ENCODE results near the gene CYRIA.

Gene CYRIA

DNA sequence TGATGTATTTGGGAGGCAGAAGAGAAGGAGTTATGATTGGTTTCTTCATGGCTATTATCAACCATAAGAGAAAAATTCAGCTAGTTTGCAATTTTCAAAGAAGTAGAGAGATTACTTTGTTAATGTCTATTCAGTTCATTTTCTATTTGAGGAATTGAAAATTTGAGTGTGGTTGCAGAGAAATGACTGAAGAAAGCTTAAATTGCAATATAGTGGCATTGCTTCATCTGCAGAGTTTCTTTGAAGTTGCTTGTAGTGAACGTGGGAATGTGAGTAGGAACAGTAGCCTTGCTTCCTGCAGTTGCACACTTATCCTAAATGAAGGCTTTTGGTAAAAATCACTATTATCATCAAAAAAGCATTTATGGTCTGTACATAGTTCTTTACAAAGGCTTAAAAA, 14.7 kb upstream of the CYRIA start:
- Histone ChIP-seq H3K27ac (ENCODE audit: low read length) (no peak overlapping the region), H3K36me3 (replicated peaks; ENCODE audit: low read depth, low read length) (peaks cover 4% of the 10 kb centered on the region), H4K20me1 (ENCODE audit: insufficient read depth, low read length) (no peaks in the 10 kb centered on the region), H3K27me3 (ENCODE audit: low read depth, low read length) (no peaks in the 10 kb centered on the region), H3K9ac (ENCODE audit: low read length) (no peak overlapping the region), H3K4me1 (ENCODE audit: low read length) (peaks cover 47% of the 10 kb centered on the region), H2AFZ (ENCODE audit: low read depth, low read length) (no peak overlapping the region), H3K4me2 (ENCODE audit: low read length) (peak overlapping the region; percentile 49), H3K79me2 (ENCODE audit: low read length) (no peaks in the 10 kb centered on the region), H3K9me3 (ENCODE audit: insufficient read depth, low read length) (peaks cover 8% of the 10 kb centered on the region; the same call in 1 of the 2 replicates), H3K4me3 (ENCODE audit: low read length) (no peak overlapping the region)
- TF ChIP-seq EZH2phosphoT487 (IDR thresholded peaks at IDR 0.05; ENCODE audit: low read depth) = no peak
- TF ChIP-seq, protein P1, sequence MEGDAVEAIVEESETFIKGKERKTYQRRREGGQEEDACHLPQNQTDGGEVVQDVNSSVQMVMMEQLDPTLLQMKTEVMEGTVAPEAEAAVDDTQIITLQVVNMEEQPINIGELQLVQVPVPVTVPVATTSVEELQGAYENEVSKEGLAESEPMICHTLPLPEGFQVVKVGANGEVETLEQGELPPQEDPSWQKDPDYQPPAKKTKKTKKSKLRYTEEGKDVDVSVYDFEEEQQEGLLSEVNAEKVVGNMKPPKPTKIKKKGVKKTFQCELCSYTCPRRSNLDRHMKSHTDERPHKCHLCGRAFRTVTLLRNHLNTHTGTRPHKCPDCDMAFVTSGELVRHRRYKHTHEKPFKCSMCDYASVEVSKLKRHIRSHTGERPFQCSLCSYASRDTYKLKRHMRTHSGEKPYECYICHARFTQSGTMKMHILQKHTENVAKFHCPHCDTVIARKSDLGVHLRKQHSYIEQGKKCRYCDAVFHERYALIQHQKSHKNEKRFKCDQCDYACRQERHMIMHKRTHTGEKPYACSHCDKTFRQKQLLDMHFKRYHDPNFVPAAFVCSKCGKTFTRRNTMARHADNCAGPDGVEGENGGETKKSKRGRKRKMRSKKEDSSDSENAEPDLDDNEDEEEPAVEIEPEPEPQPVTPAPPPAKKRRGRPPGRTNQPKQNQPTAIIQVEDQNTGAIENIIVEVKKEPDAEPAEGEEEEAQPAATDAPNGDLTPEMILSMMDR (IDR thresholded peaks at IDR 0.05; ENCODE audit: low read depth, low read length) = no peak

DNA sequence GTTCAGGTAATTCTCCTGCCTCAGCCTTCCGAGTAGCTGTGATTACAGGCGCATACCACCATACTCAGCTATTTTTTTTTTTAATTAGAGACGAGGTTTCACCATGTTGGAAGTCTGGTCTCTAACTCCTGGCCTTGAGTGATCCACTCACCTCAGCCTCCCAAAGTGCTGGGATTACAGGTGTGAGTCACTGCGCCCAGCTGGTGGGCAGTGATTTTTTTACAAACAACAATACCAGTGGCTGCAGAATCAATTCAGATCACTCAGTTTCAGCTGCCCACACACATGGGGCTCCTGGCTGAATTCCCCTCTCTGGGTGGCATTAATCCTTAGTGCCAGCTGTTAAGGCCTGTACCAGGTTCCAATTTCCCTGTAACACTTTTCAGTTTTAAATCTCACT, 13.3 kb upstream of the CYRIA start:
- Histone ChIP-seq H3K36me3 (replicated peaks; ENCODE audit: low read depth, low read length) (peaks cover 4% of the 10 kb centered on the region), H3K4me3 (ENCODE audit: low read length) (no peak overlapping the region), H3K4me2 (ENCODE audit: low read length) (no peak overlapping the region), H3K27me3 (ENCODE audit: low read depth, low read length) (no peaks in the 10 kb centered on the region), H3K79me2 (ENCODE audit: low read length) (no peaks in the 10 kb centered on the region), H3K9ac (ENCODE audit: low read length) (no peak overlapping the region), H2AFZ (ENCODE audit: low read depth, low read length) (no peak overlapping the region), H3K4me1 (ENCODE audit: low read length) (peaks cover 42% of the 10 kb centered on the region), H4K20me1 (ENCODE audit: insufficient read depth, low read length) (no peaks in the 10 kb centered on the region), H3K9me3 (ENCODE audit: insufficient read depth, low read length) (peaks cover 8% of the 10 kb centered on the region; the same call in 1 of the 2 replicates), H3K27ac (ENCODE audit: low read length) (no peak overlapping the region)
- TF ChIP-seq EZH2phosphoT487 (IDR thresholded peaks at IDR 0.05; ENCODE audit: low read depth) = no peak
- TF ChIP-seq, protein P1 (IDR thresholded peaks at IDR 0.05; ENCODE audit: low read depth, low read length) = no peak

DNA sequence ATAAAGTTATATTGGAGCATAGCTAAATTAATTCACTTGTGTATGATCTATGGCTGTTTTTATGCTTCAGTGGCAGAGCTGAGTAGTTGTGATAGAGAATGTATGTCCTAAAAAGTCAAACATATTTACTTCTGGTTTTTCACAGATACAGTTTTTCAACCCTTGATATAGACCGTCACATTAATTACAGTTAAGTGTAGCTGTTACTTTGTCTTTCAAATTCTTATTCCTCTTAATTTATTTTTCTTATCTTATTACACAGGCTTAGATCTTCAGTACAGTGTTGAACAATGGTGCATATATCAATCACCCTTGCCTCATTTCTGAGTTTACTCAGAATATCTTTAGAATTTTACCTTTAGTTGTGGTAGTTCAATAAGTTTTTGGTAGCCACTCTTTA, 12.2 kb upstream of the CYRIA start:
- H4K20me1 ChIP-seq (ENCODE audit: insufficient read depth, low read length) = no peaks in the 10 kb centered on the region
- H3K9ac ChIP-seq (ENCODE audit: low read length) = no peak overlapping the region
- peaks cover 4% of the 10 kb centered on the region for H3K36me3 ChIP-seq (replicated peaks; ENCODE audit: low read depth, low read length)
- H3K27me3 ChIP-seq (ENCODE audit: low read depth, low read length) = no peaks in the 10 kb centered on the region
- no peak overlapping the region for H3K4me3 ChIP-seq (ENCODE audit: low read length)
- H3K4me1 ChIP-seq (ENCODE audit: low read length) = peaks cover 31% of the 10 kb centered on the region
- TF ChIP-seq, protein P1 (IDR thresholded peaks at IDR 0.05; ENCODE audit: low read depth, low read length) = no peak
- no peak for TF ChIP-seq EZH2phosphoT487 (IDR thresholded peaks at IDR 0.05; ENCODE audit: low read depth)
- H3K9me3 ChIP-seq (ENCODE audit: insufficient read depth, low read length) = peaks cover 8% of the 10 kb centered on the region; the same call in 1 of the 2 replicates
- no peaks in the 10 kb centered on the region for H3K79me2 ChIP-seq (ENCODE audit: low read length)
- H3K27ac ChIP-seq (ENCODE audit: low read length) = no peak overlapping the region
- no peak overlapping the region for H2AFZ ChIP-seq (ENCODE audit: low read depth, low read length)
- H3K4me2 ChIP-seq (ENCODE audit: low read length) = no peak overlapping the region

DNA sequence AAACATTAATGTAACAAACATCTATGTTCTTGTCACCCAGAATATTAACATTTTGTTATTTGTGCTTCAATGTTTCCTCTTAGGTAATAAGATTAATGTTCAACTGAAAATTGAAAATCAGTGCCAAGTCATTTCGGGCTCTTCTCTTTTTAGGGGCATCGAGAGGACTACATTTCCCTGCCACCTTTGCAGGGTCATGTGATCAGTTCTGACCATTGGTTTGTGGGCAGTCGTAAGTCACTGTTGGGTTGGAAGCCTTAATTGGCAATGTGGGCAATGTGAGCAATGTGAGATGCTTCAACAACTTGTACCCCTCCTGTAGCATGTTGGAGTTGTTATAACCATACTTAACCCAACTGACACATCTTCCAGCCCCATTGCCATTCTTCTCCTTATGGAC, 10.1 kb upstream of the CYRIA start:
- Histone ChIP-seq H3K4me2 (ENCODE audit: low read length) (no peak overlapping the region), H3K9me3 (ENCODE audit: insufficient read depth, low read length) (peaks cover 8% of the 10 kb centered on the region; the same call in 1 of the 2 replicates), H3K27ac (ENCODE audit: low read length) (no peak overlapping the region), H3K79me2 (ENCODE audit: low read length) (no peaks in the 10 kb centered on the region), H3K9ac (ENCODE audit: low read length) (no peak overlapping the region), H3K27me3 (ENCODE audit: low read depth, low read length) (no peaks in the 10 kb centered on the region), H2AFZ (ENCODE audit: low read depth, low read length) (no peak overlapping the region), H4K20me1 (ENCODE audit: insufficient read depth, low read length) (no peaks in the 10 kb centered on the region), H3K4me1 (ENCODE audit: low read length) (peaks cover 19% of the 10 kb centered on the region), H3K4me3 (ENCODE audit: low read length) (no peak overlapping the region), H3K36me3 (replicated peaks; ENCODE audit: low read depth, low read length) (peaks cover 4% of the 10 kb centered on the region)
- TF ChIP-seq, protein P1 (IDR thresholded peaks at IDR 0.05; ENCODE audit: low read depth, low read length) = no peak
- no peak for TF ChIP-seq EZH2phosphoT487 (IDR thresholded peaks at IDR 0.05; ENCODE audit: low read depth)

All from OCI-LY3 (cell line).